Embryonic facial prominence (tissue), 1 donor: ENCODE measurements around the gene CCT7.

Source experiments
- DNase-seq: peaks from one replicate; pipeline ENCODE4 v3.0.0-alpha.2; 2016; ENCODE audit errors: extremely low spot score

Gene CCT7

DNA sequence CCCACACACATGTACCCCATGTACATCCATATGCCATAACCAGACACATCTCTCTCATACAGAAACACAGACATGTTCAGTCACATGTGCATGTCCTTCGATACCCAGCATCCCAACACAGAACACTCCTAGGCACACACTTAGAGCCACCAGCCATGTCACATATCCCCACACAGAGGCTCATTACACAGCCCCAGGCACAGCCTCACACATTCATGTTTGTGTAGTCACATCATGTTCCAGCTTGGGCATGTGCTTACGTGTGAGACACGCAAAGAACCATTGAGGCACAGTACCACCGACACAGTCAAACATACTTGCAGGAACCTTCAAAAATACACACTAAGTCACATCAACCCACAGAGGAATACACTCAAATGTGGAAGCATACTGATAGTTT is 32.9 kb downstream of the CCT7 start:
- DNase-seq, result no peak

DNA sequence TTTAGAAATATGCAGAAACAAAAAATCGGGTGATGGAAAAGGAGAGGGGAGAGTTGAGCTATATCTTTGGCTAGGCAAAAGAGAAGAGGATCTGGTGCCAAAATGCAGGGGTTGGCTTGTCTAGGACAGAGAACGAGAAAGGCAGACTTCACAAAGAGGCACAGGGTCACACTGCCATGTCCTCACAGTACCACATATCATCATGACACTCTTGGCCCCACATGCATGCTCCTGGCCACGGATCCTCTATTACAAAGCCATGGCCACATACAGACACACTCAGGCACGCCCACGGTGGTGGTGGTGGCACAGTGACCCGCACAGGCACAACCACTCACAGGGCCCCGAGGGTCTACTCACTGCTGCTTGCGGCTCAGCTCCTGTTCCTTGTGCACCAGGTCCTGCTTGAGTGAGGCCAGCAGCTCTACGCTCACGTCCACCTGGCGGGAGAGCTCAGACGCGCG is 34.3 kb downstream of the CCT7 start:
- no peak for DNase-seq

DNA sequence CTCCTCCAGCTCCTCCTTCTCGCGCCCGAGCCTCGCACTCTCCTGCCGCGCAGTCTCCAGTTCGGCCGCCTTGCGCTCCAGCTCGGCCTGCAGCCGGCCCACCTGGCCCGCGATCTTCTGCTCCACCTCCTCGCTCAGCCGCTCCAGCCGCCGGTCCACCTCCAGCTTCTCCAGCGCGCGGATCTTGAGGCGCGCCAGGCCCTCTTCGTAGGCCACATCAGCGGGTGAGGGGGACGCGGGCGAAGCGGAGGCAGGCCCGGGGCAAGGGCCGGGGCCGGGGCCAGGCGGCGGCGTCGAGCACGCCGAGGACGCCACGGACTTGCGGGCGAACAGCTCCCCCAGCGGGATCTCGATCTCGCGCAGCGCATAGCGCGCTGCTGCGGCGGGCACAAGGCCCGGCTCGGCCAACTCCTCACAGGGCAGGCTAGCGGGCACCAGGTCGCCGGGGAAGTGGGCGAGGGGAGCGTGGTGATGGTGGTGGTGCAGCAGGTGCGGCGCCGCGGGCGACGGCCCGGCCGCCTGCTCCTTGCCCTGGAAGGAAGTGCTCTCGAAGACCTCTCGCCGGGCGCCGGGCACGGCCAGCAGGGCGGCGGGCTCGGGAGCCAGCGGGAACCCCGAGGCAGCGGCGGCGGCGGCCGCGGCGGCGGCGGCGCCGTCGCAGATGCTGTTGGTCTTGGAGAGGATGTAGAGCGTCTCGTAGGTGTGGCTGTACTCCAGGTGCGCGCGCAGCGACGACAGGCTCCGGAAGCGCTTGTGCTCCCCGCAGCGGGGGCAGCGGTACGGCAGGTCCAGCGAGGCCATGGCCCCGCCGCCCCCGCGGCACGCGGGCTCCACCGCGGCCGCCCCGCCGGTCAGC is 35.0 kb downstream of the CCT7 start:
- no peak for DNase-seq

DNA sequence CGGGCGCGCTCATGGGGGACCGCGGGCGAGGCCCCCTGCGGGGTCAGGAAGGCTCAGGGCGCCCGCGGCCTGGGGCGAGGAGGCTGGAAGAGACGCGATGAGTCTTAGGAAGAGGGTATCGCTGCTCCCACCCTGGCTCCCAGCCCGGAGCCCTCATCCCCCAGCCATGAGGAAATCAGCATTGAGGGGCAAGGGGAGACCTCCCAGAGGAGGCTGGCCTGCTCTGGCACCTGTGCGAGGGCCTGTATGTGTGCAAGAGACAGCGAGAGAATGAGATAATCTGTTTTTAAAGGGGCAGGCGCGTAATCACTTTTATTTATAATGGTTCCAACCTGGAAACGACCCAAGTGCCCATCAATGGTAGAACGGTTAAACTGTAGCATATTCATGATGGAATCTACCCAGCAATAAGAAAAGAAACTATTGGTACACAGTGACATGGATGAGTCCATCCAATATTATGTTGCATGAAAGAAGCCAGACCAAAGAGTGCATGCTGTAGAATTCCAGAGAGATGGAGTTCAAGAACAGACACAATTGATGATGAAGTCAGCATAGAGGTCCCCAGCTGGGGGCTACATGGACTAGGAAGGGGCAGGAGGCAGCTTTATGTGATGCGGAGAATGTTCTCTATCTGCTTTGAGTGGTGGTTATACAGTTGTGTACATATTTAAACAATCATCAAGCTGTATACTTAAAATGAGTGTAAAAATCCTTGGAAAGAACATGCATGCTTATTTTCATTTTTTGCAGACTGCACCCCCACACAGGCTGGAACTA is 35.8 kb downstream of the CCT7 start:
- no peak for DNase-seq

DNA sequence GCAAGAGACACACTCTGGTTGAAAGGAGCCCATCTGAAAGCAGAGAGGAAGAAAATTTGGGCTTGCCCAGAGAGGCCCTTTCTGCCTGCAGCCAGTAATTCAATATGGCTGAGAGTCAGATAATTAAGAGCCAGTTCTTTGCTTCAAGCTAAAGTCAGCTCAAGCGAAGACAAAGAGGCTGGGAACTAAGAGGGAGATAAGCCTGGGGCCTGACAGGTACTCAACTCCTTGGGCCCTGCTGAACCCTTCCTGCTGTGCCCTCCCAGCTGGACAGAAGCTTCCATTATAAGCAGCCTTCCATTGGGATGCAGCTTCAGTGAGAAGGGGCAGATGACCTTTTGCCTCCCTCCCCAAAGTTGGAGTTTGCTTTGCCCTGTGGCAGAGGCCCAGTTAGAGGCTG is 38.2 kb downstream of the CCT7 start:
- no peak for DNase-seq

DNA sequence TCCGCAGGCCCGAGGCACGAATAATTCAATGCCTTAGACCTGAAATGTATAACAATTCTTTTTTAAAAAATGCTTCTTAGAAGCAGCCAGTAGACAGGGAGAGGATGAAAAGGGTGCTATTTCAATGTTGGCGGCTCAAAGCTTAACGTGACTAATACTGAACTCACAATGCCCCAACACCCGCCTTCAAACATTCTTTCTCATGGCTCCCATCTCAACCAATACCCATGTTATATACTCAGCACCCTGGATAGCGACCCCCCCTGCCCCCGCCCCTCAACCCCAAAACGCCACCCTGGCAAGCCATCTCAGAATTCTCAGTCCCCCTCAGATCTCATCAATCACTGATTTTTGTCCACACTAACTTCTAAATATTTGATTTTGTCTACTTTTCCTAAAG is 45.7 kb downstream of the CCT7 start:
- no peak for DNase-seq

DNA sequence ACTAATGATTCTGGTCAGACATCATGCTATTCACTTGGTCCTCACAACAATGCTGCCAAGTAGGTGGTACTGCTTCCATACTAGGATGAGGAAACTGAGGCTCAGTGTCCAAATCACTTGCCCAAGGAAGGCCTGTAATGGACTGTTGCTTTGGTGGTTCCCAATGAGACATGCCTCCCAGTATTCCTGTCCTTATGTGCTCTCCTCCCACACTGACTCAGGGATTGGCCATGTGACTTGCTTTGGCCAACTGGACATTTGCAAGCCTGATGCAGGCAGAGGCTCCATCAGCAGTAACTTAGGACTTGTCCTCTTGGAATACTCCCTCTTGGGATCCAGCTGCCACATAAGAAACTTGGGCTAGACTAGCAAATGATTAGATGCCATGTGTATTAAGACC is 47.1 kb downstream of the CCT7 start:
- no peak for DNase-seq

DNA sequence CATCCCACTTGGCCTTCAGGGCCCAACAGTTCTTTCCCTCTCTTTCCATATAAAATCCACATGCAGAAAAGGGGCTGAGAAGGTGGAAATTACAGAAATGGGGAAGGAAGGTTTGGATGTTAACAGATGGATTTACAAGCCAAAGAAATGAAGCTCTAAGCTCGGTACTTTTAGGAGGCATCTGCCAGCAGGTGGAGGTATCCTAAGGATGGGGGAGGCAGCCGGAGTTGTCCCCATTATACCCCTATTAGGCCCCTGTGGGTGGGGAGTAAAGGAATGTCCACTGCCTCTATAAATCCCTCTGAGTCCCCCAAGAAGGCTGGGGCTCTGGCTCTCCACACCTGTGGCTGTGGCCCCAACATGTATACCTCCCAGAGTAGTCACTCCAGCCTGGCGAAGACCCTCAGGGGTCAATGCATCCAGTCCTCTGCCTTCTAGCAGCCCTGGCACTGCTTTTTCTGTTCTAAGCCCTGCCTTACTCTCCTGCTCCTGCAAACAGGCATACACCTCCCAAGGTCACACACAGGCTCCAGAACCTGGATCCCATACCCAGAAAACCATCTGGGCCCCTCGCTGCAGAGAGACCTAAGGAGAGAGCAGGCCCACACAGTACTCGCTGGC is 48.9 kb downstream of the CCT7 start:
- no peak for DNase-seq

DNA sequence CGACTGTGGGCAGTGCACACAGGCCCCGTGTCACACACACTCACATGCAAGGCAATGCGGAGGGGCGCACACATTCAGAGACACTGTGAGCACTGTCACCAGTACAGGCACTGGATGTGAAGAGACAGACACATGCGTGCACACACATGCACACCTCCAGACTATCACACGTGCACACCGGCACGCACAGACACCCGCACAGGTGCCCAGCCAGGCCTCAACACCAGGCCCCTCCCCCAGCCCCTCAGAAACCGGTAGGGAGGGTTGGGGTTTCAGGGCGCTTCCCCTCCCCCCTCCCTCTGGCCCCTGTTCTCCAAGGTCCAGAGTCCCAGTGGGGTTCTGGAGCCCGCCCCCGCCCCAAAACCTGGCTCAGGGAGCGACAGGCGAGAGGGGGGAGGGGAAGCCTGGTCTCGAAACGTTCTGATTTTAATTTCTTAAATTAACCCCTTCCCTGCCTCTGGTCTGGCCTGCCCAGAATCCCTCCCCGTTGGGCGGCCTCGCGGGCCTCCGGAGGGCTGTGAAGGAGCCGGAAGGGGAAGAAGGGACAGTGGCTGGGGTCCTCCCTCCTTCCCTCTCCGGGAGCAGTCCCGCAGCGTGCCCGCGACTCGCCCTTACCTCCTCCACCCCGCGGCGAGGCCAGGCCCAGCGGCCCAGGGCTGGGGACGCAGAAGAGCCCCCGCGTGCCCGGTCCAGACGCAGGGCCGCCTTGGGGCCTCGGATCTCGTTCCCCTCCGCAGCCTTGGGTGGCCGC is 49.6 kb downstream of the CCT7 start:
- DNase-seq, result no peak

DNA sequence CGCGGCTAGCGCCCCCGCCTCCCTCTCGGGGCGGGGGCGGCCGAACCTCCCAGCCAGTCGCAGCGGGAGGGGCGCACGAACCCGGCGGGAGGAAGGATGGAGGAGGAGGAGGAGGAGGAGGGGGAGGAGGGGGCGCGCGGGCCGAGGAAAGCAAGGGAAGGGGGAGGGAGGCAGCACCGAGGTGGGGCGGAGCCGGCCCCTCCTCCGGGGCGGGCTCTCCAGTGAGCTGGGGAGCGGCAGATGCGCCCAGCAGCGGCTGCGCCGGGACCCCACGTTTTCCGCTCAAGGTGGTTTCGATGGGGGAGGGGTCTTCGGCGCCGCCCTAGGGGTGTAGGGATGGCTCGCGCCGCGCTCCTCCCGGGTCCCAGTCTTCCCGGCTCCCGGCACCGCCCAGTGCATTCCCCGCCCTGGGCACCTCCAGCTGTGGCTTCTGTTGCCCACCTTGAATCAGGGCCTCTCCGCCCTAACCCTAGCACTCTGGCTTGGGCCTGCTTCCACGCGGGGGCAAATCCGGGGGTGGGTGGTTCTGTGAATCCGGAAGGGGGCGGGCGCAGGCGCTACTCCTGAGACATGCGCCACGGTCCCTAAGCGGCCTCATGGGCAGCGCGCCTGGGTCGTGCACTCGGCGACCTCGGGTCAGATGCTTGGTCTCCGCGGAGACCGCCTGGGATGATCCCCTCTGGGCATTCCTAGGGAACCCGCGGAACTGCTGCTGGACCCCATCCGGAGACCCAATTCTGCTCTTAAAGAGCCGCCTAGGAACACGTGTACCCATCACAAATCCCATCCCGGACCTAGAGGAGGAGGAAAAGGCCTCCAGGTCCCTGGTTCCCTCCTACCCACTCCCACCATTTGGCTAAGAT is 50.4 kb downstream of the CCT7 start, which contains the start of gene FBXO41:
Gene FBXO41, minus strand, starts transcription at position 183 of the 863 bp plus-strand sequence. CDS start 14,848 bp downstream, outside the sequence.
- DNase-seq, result no peak

DNA sequence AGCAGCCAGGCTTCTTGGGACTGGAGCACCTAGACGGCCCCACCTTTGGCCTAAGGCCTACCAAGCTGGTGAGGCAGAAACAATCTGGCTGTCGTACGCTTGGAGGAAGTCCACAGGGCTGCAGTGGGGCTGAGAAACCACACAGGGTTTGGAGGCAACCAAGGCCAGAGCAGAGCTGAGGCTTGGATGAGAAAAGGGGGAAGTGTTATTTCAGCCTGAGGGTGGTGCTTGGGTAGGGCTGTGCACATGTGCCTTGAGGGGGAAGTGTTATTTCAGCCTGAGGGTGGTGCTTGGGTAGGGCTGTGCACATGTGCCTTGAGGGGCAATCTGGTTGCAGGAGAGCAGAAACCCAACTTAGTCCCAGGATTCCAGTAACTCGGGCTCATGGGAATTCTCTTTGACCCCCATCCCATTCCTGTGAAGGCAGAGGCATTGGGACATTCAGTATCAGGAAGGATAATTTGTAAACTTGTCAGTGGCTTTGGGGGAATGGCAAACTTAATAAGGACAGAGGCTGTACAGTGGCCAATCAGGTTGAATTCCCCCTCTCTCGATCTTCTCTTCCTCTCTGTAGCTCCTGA is 51.1 kb downstream of the CCT7 start:
- DNase-seq, result no peak

DNA sequence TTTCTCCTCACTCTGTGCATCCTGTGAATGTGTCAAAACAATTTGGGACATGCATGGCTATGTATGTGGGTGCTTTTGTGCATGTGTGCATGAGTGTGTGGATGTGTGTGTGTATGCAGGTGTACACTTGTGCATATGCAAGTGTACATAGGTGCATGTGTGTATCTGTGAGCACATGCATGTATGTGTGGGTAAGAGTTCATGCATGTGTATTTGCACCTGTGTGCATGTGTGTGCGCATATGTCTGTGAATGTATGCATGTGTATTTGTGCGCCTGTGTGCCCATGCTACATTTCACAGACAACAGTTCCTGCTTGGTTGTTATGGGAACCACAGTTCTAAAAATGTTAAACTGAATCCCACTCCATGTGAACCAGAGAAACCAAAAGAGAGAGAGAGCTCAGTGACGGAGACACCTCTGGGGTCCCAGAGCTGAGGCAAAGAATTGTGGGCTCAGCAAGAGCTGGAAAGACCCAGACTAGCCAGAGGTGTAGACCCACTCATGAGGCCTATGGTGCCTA is 52.1 kb downstream of the CCT7 start:
- DNase-seq, result no peak

DNA sequence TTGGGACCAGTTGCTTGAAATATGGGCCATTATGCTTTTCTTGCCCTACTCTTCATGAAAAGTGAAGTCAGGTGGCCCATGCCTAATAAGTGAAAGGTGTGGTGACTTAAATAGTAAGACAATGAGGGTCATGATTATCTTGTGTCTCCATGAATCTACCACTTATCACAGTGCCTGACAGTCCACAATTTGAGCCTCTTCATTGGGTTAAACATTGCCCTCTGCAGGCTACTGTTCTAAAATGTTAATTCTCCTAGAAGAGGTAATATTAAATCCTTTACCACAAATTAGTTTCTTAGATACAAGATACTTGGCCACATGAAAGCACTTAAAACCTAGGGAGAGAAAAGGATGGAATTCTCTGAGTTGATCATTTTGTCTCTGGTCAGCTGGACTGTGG is 55.2 kb downstream of the CCT7 start:
- DNase-seq, result no peak

DNA sequence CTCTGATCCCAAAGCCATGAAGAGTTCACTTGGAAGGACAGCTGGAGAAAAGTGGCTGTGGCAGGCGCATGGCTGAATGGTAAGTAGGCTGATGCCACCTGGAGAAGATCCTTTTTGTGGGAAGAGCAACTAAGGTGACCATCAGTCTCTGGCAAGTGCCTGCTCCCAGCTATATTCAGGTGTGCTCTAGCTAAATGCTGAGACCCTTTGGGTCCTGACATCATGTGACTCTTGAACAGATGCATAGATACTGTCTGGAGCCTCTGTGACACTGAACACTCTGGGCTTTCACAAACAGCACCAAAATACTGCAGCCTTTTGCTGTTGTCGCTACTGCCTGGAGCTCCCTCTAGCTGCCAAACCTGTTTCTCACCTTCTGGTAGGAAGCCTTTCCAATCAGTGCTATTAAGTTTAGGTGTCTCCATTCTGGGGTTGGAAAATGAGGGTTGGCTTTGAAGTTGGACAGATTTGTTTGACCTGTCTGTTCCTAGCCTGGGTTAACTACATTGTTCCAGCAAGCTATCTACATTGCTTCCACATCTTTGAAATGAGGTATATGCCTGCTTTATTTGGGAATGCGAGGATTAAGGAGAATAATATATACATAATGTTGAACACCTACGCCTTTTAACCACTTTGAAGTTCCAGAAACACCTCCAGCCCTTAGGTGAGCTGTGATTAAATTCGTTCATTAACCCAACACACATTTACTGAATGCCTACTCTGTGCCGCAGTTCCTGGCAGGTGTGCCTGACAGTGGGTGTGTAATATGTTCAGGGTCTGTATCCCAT is 56.1 kb downstream of the CCT7 start:
- no peak for DNase-seq

DNA sequence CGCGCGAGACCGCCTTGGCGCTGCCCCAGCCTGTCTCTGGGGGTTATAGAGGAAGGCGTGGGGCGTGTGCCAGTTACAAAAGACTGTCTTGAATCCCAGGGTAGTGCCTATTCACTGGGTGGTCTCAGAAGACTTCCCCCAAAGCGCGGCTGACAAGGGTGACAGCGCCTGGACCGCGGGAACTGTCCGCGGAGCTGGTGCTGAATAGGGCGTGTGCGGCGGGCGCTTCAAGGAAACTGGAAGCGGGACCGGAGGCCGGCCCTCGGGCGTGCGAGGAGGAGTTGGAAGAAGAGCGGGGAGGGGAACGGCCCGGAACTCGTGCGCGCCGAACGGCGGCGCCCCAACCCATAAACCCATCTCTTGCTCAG is 57.0 kb downstream of the CCT7 start:
- no peak for DNase-seq

DNA sequence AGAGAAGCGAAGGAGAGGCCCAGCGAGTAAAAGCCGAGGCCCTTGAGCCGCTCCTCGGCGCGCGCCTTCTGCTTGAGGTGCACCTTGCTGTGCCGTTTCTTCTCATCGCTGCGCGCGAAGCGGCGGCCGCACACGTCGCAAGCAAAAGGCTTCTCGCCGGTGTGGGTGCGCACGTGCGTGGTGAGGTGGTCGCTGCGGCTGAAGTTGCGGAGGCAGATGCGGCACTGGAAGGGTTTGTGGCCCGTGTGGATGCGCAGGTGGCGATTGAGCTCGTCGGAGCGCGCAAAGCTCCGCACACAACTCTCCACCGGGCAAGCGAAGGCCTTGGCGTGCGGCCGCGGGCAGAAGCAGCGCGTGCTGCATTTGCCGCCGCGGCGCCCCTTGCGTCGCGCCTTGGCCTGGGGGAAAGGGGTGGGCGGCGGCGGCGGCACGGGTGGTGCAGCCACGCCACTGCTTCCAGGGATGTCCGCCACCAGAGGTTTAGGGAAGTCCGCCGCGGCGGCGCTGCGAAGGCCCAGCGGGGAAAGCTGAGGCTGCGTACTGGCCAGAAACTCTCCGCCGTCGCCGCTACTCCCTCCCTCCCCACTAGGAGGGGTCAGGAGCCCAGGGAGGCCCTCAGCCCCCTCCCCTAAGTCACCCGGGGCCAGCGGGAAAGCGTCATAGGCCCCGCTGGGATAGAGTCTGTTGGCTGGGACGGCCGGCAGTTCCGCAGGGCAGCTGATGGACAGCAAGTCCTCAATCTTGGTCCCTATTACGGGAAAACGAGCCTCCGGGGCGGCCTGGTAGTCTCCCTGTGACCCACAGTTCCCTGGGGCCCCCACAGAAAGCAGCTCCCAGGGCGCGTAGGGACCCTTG is 57.6 kb downstream of the CCT7 start:
- DNase-seq, result no peak

DNA sequence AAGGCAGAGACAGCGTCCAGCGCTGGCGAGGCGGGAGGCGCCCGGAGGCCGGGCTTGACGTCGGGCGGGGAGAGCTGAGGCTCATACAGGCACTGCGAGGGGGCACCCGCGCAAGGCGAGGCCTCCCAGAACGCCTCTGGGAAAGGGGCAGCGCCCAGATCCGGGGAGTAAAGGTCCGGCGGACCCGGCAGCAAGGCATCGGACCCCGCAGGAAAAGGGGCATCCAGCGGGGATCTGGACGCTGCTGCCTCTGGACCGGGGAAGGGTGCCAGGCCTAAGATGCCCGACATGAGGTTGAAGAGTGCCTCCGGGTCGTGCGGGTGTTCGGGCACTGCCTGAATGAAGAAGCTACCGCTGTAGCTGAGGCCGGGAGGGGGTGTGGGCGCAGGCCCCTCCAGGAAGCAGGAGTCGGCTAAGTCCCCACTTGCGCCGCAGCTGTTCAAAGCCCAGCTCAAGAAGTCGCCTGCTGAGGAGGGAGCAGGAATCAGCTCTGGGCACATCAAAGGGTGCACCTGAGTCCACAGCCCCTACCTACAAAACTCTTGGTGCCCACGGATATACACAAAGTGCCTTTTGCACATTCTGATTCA is 58.3 kb downstream of the CCT7 start:
- no peak for DNase-seq

DNA sequence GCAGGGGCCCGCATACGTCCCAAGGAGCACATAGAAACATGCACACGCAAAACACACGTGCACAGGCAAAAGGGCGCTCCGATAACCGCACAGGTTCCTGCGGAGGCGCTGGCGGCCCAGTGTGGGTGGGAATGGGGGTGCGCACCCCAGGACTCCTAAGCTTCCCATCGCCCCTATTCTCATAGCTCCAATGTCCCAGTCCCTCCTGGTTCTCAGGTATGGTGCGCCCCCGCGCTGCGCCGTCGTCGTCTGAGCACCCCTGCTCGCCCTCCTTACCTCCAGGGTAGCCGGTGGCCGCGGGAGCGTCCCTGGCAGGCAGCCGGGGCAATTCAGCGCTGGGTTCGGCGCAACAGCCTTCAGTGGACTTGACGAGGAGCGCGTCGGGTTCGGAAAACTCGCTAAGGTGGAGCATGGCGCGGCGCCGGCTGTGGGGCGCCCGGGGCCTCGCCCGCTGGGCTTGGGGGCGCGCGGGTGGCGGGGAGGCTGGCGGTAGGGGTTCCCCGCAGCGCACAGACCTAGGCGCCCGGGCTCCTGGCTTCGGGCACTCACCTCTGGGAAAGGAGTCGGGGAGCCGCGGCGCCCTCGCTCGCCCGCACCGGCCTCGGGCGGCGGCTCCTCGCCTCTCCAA is 58.9 kb downstream of the CCT7 start:
- no peak for DNase-seq
